ENCODE data around the gene CAPN9.
"Not testable (repeated sequence)": the region's sequence is repeated elsewhere in the genome, so short reads cannot be mapped to it uniquely, and the experiment has no call there.

Gene CAPN9

DNA sequence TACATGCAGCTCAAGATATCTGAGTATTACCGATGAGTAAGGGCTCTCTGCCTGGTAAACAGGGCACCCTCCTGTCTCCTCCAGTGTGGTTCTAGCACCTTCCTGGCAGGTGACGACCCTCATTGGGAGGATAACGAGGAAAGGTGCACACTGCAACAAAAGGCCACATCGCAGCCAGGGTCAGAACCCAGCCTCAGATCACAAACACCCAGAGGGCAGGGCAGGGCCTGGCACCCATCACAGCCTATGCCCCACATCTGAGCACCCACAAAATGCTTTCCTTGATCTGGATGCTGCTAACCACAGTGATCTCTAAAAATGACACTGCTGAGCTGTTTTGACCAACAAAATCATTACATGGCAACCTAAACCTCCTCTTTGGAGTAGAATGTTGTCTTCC is 97.4 kb downstream of the CAPN9 start:
- no peak for FAIRE-seq

GRCh38 chr1:230845184-230845583 is 98.0 kb downstream of the CAPN9 start:
- FAIRE-seq; DNase-seq (ENCODE audit: insufficient read length, low spot score): not testable (repeated sequence)

More for the DNA sequence above, 97.4 kb downstream of the CAPN9 start:
- DNase-seq (ENCODE audit: insufficient read length, low spot score) = no peak

- DNase-seq (ENCODE audit: insufficient read length, low spot score) (no peak), FAIRE-seq (no peak)
Observed at GRCh38 chr1:230848235-230848634, 101.0 kb downstream of the CAPN9 start.

- peak; percentile 68 for DNase-seq (ENCODE audit: insufficient read length, low spot score)
- no peak for FAIRE-seq
Observed at GRCh38 chr1:230849451-230850224, 102.5 kb downstream of the CAPN9 start.

GRCh38 chr1:230850547-230850946 is 103.4 kb downstream of the CAPN9 start:
- FAIRE-seq (no peak), DNase-seq (ENCODE audit: insufficient read length, low spot score) (no peak)

DNA sequence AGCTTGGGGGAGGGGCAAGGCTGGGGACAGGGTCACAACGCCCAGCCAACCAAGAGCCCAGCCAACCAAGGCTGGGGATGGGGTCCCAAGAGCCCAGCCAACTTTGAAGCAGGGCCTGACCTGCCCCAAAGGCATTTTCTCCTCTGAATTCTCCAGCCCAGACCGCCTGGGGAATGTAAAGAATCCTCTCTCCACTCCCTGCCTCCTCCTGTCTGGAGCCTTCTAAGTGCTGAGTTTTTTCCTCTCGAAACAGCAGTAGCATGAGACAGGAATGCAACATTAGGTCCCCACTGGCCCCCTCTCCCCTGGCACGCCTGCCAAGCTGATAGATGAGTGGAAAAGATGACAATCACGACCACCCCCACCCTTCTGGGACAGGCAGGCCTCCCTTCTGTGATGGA is 104.1 kb downstream of the CAPN9 start:
- DNase-seq (ENCODE audit: insufficient read length, low spot score) (peak; percentile 74), FAIRE-seq (peak; percentile 94)

Data from HTR-8/SVneo (cell line).